SK-N-SH (cell line): ENCODE measurements around the gene SPDYE1. TPM values are rescaled to one million over a fixed set of nuclear protein-coding genes. Genes with fewer than 3 reads are reported as not detected.
"Not testable (repeated sequence)": the region's sequence is repeated elsewhere in the genome, so short reads cannot be mapped to it uniquely, and the experiment has no call there.

Experiments
- CTCF ChIA-PET: fragments of 300-600, 350-600 bp; formaldehyde crosslinking; extraction: SDS; loops from one replicate; lab custom pipeline; 2021; lab: Yijun Ruan, JAX
- POLR2A ChIA-PET: fragments of 350-600 bp; sonication (Branson Sonifier 250); formaldehyde crosslinking; extraction: SDS; loops from one replicate; lab custom pipeline; 2020; ENCODE audit warnings: antibody characterized with exemption, inconsistent platforms; lab: Yijun Ruan, JAX
- DNase-seq: peaks from one replicate; pipeline ENCODE4 v3.0.0; 2012
- H2AFZ ChIP-seq: fragments of 200-600 bp; sonication (generic); 2 replicates; pipeline ENCODE4 v1.8.1; 2016; ENCODE audit warnings: antibody characterized with exemption, mild to moderate bottlenecking, low read depth
- H3F3A ChIP-seq: fragments of 200-600 bp; sonication (generic); replicated peaks from 2 replicates; pipeline ENCODE3; 2016; ENCODE audit warnings: antibody characterized with exemption, mild to moderate bottlenecking; ENCODE audit not compliant: insufficient read depth
- H3K27ac ChIP-seq, 2 experiments: fragments of 200-500 bp in 1 of 2; fragments of 200-600 bp in 1 of 2; sonication (Bioruptor generic) in 1 of 2; sonication (generic), shearing (Covaris generic) in 1 of 2; 2 replicates each; pipeline versions ENCODE4 v1.5.1 to v1.6.1; 2014 to 2016; ENCODE audit warnings: low read depth in 2 of 2, inconsistent platforms in 1 of 2, low read length in 1 of 2, mild to moderate bottlenecking in 1 of 2, mixed read lengths in 1 of 2
- H3K27me3 ChIP-seq: fragments of 200-600 bp; sonication (generic), shearing (Covaris generic); 2 replicates; pipeline ENCODE4 v1.6.1; 2016; ENCODE audit warnings: mixed run types; ENCODE audit not compliant: insufficient read depth
- H3K36me3 ChIP-seq, 2 experiments: fragments of 200-500 bp in 1 of 2; fragments of 200-600 bp in 1 of 2; sonication (Bioruptor generic) in 1 of 2; sonication (generic) in 1 of 2; replicated peaks in 1 of 2; 2 replicates each; pipeline versions ENCODE3 to v1.5.1; 2014 to 2016; ENCODE audit warnings: low read length in 1 of 2, mild to moderate bottlenecking in 1 of 2; ENCODE audit not compliant: insufficient read depth in 2 of 2, control insufficient read depth in 1 of 2
- H3K4me1 ChIP-seq, 2 experiments: fragments of 200-500 bp in 1 of 2; fragments of 200-600 bp in 1 of 2; sonication (Bioruptor generic) in 1 of 2; sonication (generic), shearing (Covaris generic) in 1 of 2; 2 replicates each; pipeline versions ENCODE4 v1.5.1 to v1.6.1; 2014 to 2016; ENCODE audit warnings: low read depth in 1 of 2, low read length in 1 of 2, mixed run types in 1 of 2; ENCODE audit not compliant: insufficient read depth in 2 of 2, control insufficient read depth in 1 of 2
- H3K4me2 ChIP-seq: fragments of 200-600 bp; sonication (generic), shearing (Covaris generic); 2 replicates; pipeline ENCODE4 v1.6.1; 2017; ENCODE audit warnings: mixed run types
- H3K4me3 ChIP-seq, 2 experiments: fragments of 200-500 bp in 1 of 2; fragments of 200-600 bp in 1 of 2; sonication (Bioruptor generic) in 1 of 2; sonication (generic), shearing (Covaris generic) in 1 of 2; 2 replicates each; pipeline versions ENCODE4 v1.5.1 to v1.8.1; 2014 to 2016; ENCODE audit warnings: low read depth in 2 of 2, inconsistent platforms in 1 of 2, low read length in 1 of 2, mild to moderate bottlenecking in 1 of 2, mixed read lengths in 1 of 2, moderate library complexity in 1 of 2
- H3K79me2 ChIP-seq: fragments of 200-600 bp; sonication (generic); 2 replicates; pipeline ENCODE4 v1.8.1; 2017; ENCODE audit warnings: mild to moderate bottlenecking; ENCODE audit not compliant: insufficient read depth
- H3K9ac ChIP-seq: fragments of 200-600 bp; sonication (generic); 2 replicates; pipeline ENCODE4 v1.6.1; 2017; ENCODE audit warnings: mixed run types
- H3K9me2 ChIP-seq: fragments of 200-600 bp; sonication (generic); 2 replicates; pipeline ENCODE4 v1.6.1; 2017; ENCODE audit warnings: mixed run types
- H3K9me3 ChIP-seq: fragments of 200-600 bp; sonication (generic); 2 replicates; pipeline ENCODE4 v1.6.1; 2017; ENCODE audit warnings: mixed run types, mild to moderate bottlenecking, moderate library complexity
- H4K20me1 ChIP-seq: fragments of 200-600 bp; sonication (generic); 2 replicates; pipeline ENCODE4 v1.6.1; 2017; ENCODE audit warnings: mild to moderate bottlenecking, mixed run types; ENCODE audit not compliant: insufficient read depth
- CTCF ChIP-seq: fragments of 200-600 bp; sonication (generic); IDR thresholded peaks from 2 replicates; pipeline ENCODE4 v1.6.1; 2017; ENCODE audit warnings: antibody characterized with exemption, mild to moderate bottlenecking, moderate library complexity
- EP300 ChIP-seq, 2 experiments: IDR thresholded peaks; 2 replicates each; pipeline versions ENCODE4 v1.4.0 to v1.6.1; 2012; ENCODE audit warnings: borderline replicate concordance in 1 of 2, low read depth in 1 of 2, low read length in 1 of 2
- RAD21 ChIP-seq: IDR thresholded peaks from 2 replicates; pipeline ENCODE4 v1.6.1; 2012; ENCODE audit warnings: mild to moderate bottlenecking, low read length
- WGBS: methylation state at CpG from one replicate; pipeline ENCODE4 v1.1.6; 2017; ENCODE audit warnings: low lambda C conversion rate; 5-methylcytosine and 5-hydroxymethylcytosine counted together
- polyA plus RNA-seq, 3 experiments: library from polyadenylated mRNA; depleted of rRNA; stranded (reverse); fragments of >200 nt; gene quantifications; 2 replicates each; pipeline ENCODE4 v1.2.3, GENCODE V29; 2012

The SPDYE1 gene
- polyA plus RNA-seq, 1 of the 3 experiments (the other 2 are of a cell fraction), result not detected

- H2AFZ ChIP-seq, CTCF ChIA-PET, POLR2A ChIA-PET, H3K9me3 ChIP-seq, H3K27me3 ChIP-seq, H3K4me2 ChIP-seq, H3K79me2 ChIP-seq, H3K36me3 ChIP-seq, H3K9ac ChIP-seq, H3F3A ChIP-seq, H4K20me1 ChIP-seq, H3K9me2 ChIP-seq, H3K4me3 ChIP-seq, DNase-seq: not testable (repeated sequence)
- no CpG with 5 or more reads among the region's 6 CpGs for WGBS
- peak overlapping the region in 1 of 2 experiments; percentile 78; a peak in 2 of 4 replicates for H3K27ac ChIP-seq
- TF ChIP-seq EP300 (IDR thresholded peaks at IDR 0.05; ENCODE audit: borderline replicate concordance in 1 of 2, low read depth in 1 of 2, low read length in 1 of 2), result peak in 1 of 2 experiments; percentile 29; a peak in 1 of 4 replicates
- H3K4me1 ChIP-seq, result peaks cover 0 to 24% of the 10 kb centered on the region in 2 experiments; a peak in 1 of 4 replicates
Observed at GRCh38 chr7:43982848-43983247, 14.8 kb upstream of the SPDYE1 start.

GRCh38 chr7:43983736-43984135 lies 14.0 kb upstream of the SPDYE1 start:
- H3K4me1 ChIP-seq, result peaks cover 0 to 20% of the 10 kb centered on the region in 2 experiments; a peak in 1 of 4 replicates
- H3K79me2 ChIP-seq, H3K27me3 ChIP-seq, H3K4me3 ChIP-seq, H3K9me2 ChIP-seq, H2AFZ ChIP-seq, H3K9ac ChIP-seq, H3K4me2 ChIP-seq, H3K36me3 ChIP-seq, H4K20me1 ChIP-seq, CTCF ChIA-PET, H3K27ac ChIP-seq, POLR2A ChIA-PET, H3K9me3 ChIP-seq, H3F3A ChIP-seq, DNase-seq: not testable (repeated sequence)
- WGBS, result 85% methylated on average over 1 of the region's 2 CpGs

GRCh38 chr7:43985904-43986864 lies 11.5 kb upstream of the SPDYE1 start:
- H3K9ac ChIP-seq, H3K4me3 ChIP-seq, H2AFZ ChIP-seq, H3K9me2 ChIP-seq, H3K9me3 ChIP-seq, H3F3A ChIP-seq, CTCF ChIA-PET, H3K36me3 ChIP-seq, H3K79me2 ChIP-seq, POLR2A ChIA-PET, H3K4me2 ChIP-seq, H3K27me3 ChIP-seq, H4K20me1 ChIP-seq, H3K27ac ChIP-seq: not testable (repeated sequence)
- 25% methylated on average over 27 of the region's 33 CpGs for WGBS
- TF ChIP-seq CTCF (peak; percentile 38; the same call in 1 of the 2 replicates), RAD21 (peak; percentile 42)
- DNase-seq, result peak; percentile 80
- H3K4me1 ChIP-seq, result peaks cover 0 to 15% of the 10 kb centered on the region in 2 experiments; a peak in 1 of 4 replicates

GRCh38 chr7:43987476-43987875 lies 10.2 kb upstream of the SPDYE1 start:
- H3K9me2 ChIP-seq, H3K4me2 ChIP-seq, H3K4me1 ChIP-seq, POLR2A ChIA-PET, H3F3A ChIP-seq, H3K4me3 ChIP-seq, DNase-seq, H3K79me2 ChIP-seq, H4K20me1 ChIP-seq, H3K9ac ChIP-seq, H3K9me3 ChIP-seq, H3K36me3 ChIP-seq, H3K27ac ChIP-seq, CTCF ChIA-PET, H3K27me3 ChIP-seq, H2AFZ ChIP-seq: not testable (repeated sequence)
- 95% methylated on average over 9 of the region's 9 CpGs for WGBS

GRCh38 chr7:43990011-43990585 lies 7.6 kb upstream of the SPDYE1 start:
- DNase-seq, H3K4me1 ChIP-seq, H3K27ac ChIP-seq, CTCF ChIA-PET, H3K4me2 ChIP-seq, H3K4me3 ChIP-seq, H3K9me3 ChIP-seq, H4K20me1 ChIP-seq, H3F3A ChIP-seq, H3K79me2 ChIP-seq, H3K27me3 ChIP-seq, H3K9ac ChIP-seq, H3K36me3 ChIP-seq, H2AFZ ChIP-seq, H3K9me2 ChIP-seq: not testable (repeated sequence)
- WGBS, result 86% methylated on average over 6 of the region's 12 CpGs
- POLR2A ChIA-PET, result interaction anchor here (0.8 kb wide), 1 partner anchor 64 kb away, joined by 3 read pairs; the partner anchor contains the start of gene UBE2D4
